ENCODE data around the gene UST. TPM values are rescaled to one million over a fixed set of nuclear protein-coding genes. Genes with fewer than 3 reads are reported as not detected.
"Not testable (repeated sequence)": the region's sequence is repeated elsewhere in the genome, so short reads cannot be mapped to it uniquely, and the experiment has no call there.

Gene UST
- total RNA-seq, 4 donors from 2014 or later = 2.9 to 12.0 (median 5.7) TPM

DNA sequence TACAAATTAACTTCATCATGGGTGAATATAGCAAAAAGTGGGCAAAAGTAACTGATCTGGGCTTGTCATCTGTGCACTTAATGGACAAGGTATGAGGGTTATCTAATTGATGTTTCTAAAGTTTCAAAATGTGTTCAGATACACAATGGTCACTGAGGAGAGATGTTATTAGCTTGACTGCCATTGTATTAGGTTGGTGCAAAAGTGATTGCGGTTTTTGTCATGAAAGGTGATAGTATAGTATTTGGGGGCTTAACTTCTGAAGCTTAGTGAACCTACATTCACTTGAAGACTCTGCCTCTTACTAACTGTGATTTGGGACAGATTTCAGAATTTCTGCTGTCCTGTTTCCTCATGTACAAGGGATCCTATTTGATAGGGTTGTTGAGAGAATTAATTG, 159.6 kb downstream of the UST start:
- H3K9me3 ChIP-seq = no peaks in the 10 kb centered on the region
- intact Hi-C loops (cut with DNase I) = no loop called here
- no peaks in the 10 kb centered on the region for H3K36me3 ChIP-seq
- no peaks in the 10 kb centered on the region for H3K4me1 ChIP-seq
- H3K27ac ChIP-seq = no peak overlapping the region
- no peaks in the 10 kb centered on the region for H3K27me3 ChIP-seq
- WGBS, 2 donors = 91 to 100% methylated on average over 1 of the region's 1 CpG
- no peak for DNase-seq
- TF ChIP-seq, protein P1, sequence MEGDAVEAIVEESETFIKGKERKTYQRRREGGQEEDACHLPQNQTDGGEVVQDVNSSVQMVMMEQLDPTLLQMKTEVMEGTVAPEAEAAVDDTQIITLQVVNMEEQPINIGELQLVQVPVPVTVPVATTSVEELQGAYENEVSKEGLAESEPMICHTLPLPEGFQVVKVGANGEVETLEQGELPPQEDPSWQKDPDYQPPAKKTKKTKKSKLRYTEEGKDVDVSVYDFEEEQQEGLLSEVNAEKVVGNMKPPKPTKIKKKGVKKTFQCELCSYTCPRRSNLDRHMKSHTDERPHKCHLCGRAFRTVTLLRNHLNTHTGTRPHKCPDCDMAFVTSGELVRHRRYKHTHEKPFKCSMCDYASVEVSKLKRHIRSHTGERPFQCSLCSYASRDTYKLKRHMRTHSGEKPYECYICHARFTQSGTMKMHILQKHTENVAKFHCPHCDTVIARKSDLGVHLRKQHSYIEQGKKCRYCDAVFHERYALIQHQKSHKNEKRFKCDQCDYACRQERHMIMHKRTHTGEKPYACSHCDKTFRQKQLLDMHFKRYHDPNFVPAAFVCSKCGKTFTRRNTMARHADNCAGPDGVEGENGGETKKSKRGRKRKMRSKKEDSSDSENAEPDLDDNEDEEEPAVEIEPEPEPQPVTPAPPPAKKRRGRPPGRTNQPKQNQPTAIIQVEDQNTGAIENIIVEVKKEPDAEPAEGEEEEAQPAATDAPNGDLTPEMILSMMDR (IDR thresholded peaks at IDR 0.05) = no peak
- no peak for TF ChIP-seq POLR2A (IDR thresholded peaks at IDR 0.05)
- no peak overlapping the region for H3K4me3 ChIP-seq

DNA sequence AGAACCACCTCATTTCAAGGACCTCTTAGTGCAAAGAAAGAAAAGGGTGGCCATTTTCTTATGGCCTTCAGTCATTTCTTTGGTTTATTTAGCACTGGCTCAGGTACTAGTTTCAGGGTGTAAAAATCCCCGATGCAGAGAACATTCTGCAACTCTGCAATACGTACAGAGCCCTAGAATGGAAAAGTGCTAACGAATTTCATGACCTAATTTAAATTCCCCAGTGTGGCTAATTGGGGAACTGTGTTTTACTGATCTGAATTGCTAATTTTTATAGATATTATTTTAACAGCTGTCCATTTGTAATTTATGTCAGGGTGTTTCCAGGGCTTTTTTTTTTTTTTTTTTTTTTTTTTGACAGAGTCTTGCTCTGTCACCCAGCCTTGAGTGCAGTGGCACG, 160.7 kb downstream of the UST start:
- WGBS, 2 donors = 83 to 86% methylated on average over 4 of the region's 4 CpGs
- Histone ChIP-seq H3K27me3 (no peaks in the 10 kb centered on the region), H3K4me3 (no peak overlapping the region), H3K36me3 (no peaks in the 10 kb centered on the region), H3K27ac (no peak overlapping the region), H3K4me1 (peaks cover 0 to under 1% (median 0%) of the 10 kb centered on the region in 3 donors), H3K9me3 (no peaks in the 10 kb centered on the region)
- intact Hi-C loops (cut with DNase I) = no loop called here
- DNase-seq = no peak
- TF ChIP-seq POLR2A (IDR thresholded peaks at IDR 0.05) = no peak
- TF ChIP-seq, protein P1 (IDR thresholded peaks at IDR 0.05) = no peak

DNA sequence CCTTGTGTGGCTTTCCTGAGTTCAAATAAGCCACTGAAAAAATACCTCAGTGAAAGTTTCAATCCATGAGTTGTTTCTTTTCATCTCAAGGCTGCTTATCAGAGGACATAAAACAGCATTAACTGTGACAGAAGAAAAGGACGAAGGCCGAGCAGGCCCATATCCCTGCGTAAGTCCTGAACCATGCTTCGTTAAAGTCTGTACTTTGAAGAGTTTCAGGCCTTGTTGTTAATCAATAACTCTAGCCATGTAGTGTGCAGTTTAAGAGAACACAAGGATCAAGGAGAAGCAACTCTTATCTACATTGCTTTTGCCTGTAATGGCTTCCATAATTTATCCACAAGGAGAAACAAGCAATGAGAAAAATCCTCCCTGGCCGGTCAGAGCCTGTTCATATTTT, 165.4 kb downstream of the UST start:
- Histone ChIP-seq H3K27me3 (no peaks in the 10 kb centered on the region), H3K4me3 (no peak overlapping the region), H3K27ac (no peak overlapping the region), H3K4me1 (peaks cover 0 to 6% (median 0%) of the 10 kb centered on the region in 3 donors), H3K36me3 (no peaks in the 10 kb centered on the region), H3K9me3 (no peaks in the 10 kb centered on the region)
- 80 to 92% methylated on average over 5 of the region's 5 CpGs for WGBS, 2 donors
- TF ChIP-seq, protein P1 (IDR thresholded peaks at IDR 0.05) = no peak
- no peak for TF ChIP-seq POLR2A (IDR thresholded peaks at IDR 0.05)
- intact Hi-C loops (cut with DNase I) = no loop called here
- no peak for DNase-seq

DNA sequence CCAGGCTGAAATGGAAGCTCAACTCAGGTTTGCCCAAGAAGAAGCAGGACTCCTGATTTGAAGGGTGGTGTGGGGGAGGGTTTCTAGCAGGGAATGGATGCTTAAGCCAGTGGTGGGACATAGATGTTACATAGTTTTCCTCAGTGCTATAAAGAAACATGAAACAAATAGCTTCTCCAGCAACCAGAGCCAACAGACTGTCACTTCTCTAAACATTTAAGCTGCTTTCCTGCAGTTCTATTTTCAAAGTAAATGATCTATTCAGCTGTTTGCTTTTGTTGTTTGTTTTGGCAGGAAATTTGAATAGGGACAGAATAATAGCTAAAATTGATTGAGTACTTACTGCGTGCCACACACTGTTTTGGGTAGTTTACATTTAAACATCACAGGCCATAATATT, 169.0 kb downstream of the UST start:
- H3K36me3 ChIP-seq = no peaks in the 10 kb centered on the region
- WGBS, 2 donors = 43 to 47% methylated on average over 1 of the region's 1 CpG
- no peak overlapping the region for H3K27ac ChIP-seq
- no peak for TF ChIP-seq POLR2A (IDR thresholded peaks at IDR 0.05)
- TF ChIP-seq, protein P1 (IDR thresholded peaks at IDR 0.05) = no peak
- H3K9me3 ChIP-seq = no peaks in the 10 kb centered on the region
- H3K27me3 ChIP-seq = no peaks in the 10 kb centered on the region
- DNase-seq = no peak
- intact Hi-C loops (cut with DNase I) = no loop called here
- no peak overlapping the region for H3K4me3 ChIP-seq
- H3K4me1 ChIP-seq = peaks cover 0 to 6% (median 0%) of the 10 kb centered on the region in 3 donors

DNA sequence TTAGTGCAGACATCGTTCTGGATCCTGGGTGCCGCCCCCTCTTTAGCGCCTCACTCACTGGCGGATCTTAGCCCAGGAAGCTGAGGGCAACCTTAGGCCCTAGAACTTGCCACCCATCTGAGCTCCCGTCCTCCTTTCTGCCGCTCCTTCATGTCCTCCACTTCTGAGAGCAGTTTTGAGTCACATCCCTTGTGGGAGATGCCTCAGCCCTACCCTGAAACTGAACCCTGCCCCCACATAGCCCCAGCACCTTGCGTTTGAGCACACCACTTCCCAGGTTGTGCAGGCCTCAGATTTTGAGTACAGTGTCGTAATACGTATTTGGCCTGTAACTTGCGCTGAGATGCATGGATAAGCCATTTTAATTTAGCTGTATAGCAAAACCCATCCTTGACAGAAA, 169.7 kb downstream of the UST start:
- H3K9me3 ChIP-seq; H3K4me1 ChIP-seq; H3K36me3 ChIP-seq; intact Hi-C loops (cut with DNase I); H3K27me3 ChIP-seq; H3K27ac ChIP-seq; DNase-seq; H3K4me3 ChIP-seq: not testable (repeated sequence)
- 84 to 92% methylated on average over 10 of the region's 10 CpGs for WGBS, 2 donors

Measured in esophagus squamous epithelium (tissue), 5 donors.